GM18499 (cell line): ENCODE measurements around the gene MYO5A.
A peak's percentile ranks its signal among the peaks of the same experiment; 100 is the strongest.

Experiments
- ATAC-seq: cut with Tn5 transposase; IDR thresholded peaks from one replicate; pipeline ENCODE4 v1.9.1; 2021; ENCODE audit warnings: moderate number of reproducible peaks; ENCODE audit not compliant: insufficient read depth, unreplicated experiment

MYO5A gene

GRCh38 chr15:52278636-52279367, 249.9 kb downstream of the MYO5A start:
- no peak for ATAC-seq

GRCh38 chr15:52278135-52278534, 250.5 kb downstream of the MYO5A start:
- ATAC-seq: no peak

- ATAC-seq: no peak
These were observed 251.1 kb downstream of the MYO5A start for GRCh38 chr15:52277575-52277974.

GRCh38 chr15:52276256-52276770, 252.4 kb downstream of the MYO5A start:
- no peak for ATAC-seq

- ATAC-seq: no peak
These were observed 265.0 kb downstream of the MYO5A start for GRCh38 chr15:52263563-52264282.

- ATAC-seq: no peak
These were observed 266.3 kb downstream of the MYO5A start for GRCh38 chr15:52262364-52262763.

GRCh38 chr15:52261498-52262242, 267.0 kb downstream of the MYO5A start:
- peak; percentile 94 for ATAC-seq

GRCh38 chr15:52261026-52261425, 267.7 kb downstream of the MYO5A start:
- ATAC-seq: no peak

GRCh38 chr15:52259503-52259902, 269.2 kb downstream of the MYO5A start:
- no peak for ATAC-seq

GRCh38 chr15:52258461-52258860, 270.2 kb downstream of the MYO5A start:
- ATAC-seq: no peak

- ATAC-seq: no peak
These were observed 271.0 kb downstream of the MYO5A start for GRCh38 chr15:52257734-52258062.
